A673 (cell line): ENCODE measurements around the gene MAP3K7.

ENCODE experiments used
- CTCF ChIP-seq: fragments of 300-800, 200-600 bp; sonication (generic); conservative IDR thresholded peaks from 2 replicates; pipeline ENCODE4 v1.5.1; 2017; ENCODE audit warnings: low read depth, mild to moderate bottlenecking, antibody characterized with exemption, low read length, moderate library complexity, mixed read lengths
- EZH2 ChIP-seq: fragments of 200-600 bp; sonication (generic); IDR thresholded peaks from 2 replicates; pipeline ENCODE4 v1.6.1; 2017; ENCODE audit warnings: borderline replicate concordance, low read depth, mild to moderate bottlenecking, mixed read lengths, antibody characterized with exemption, low read length; ENCODE audit not compliant: poor library complexity, severe bottlenecking

DNA sequence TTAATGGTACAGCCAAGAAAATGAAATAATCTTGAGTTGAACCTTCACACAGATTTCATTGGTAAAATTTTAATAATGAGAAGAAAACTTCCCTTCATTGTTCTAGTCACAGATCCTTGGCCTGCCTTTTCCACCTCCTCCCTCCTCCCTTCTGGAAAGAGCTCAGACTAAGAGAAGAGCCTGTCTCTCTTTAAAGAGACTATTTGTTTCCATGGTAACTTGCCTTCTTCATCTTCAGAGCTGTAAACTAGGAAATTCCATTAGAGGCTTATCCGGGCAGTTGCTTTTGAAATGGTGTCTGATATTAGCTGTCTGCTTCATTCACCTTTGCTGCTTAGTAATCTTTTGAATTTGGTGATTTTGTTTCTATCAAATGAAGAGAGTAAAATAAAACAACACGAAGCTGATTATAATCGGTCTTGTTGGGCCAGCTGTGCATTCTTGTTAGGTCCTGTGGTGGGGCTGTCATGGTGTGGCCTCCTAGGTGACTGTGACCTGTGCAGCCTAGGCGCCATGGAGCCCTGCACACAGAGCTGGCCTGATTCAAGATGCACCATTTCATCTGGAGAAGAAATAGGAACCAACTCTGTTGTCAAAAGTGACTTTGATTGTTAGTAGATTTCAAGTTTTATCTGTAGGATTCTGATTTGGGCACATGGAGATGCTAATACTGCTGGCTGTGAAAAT is 96.7 kb downstream of the MAP3K7 start:
- TF ChIP-seq CTCF (no peak), EZH2 (no peak)
